ENCODE results near the gene SLC15A1. TPM values are rescaled to one million over a fixed set of nuclear protein-coding genes. Genes with fewer than 3 reads are reported as not detected.

SLC15A1 gene, protein sequence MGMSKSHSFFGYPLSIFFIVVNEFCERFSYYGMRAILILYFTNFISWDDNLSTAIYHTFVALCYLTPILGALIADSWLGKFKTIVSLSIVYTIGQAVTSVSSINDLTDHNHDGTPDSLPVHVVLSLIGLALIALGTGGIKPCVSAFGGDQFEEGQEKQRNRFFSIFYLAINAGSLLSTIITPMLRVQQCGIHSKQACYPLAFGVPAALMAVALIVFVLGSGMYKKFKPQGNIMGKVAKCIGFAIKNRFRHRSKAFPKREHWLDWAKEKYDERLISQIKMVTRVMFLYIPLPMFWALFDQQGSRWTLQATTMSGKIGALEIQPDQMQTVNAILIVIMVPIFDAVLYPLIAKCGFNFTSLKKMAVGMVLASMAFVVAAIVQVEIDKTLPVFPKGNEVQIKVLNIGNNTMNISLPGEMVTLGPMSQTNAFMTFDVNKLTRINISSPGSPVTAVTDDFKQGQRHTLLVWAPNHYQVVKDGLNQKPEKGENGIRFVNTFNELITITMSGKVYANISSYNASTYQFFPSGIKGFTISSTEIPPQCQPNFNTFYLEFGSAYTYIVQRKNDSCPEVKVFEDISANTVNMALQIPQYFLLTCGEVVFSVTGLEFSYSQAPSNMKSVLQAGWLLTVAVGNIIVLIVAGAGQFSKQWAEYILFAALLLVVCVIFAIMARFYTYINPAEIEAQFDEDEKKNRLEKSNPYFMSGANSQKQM
- total RNA-seq (2014; rRNA removed; shearing (Covaris generic); ENCODE audit: low replicate concordance): not detected in 2 replicates

DNA sequence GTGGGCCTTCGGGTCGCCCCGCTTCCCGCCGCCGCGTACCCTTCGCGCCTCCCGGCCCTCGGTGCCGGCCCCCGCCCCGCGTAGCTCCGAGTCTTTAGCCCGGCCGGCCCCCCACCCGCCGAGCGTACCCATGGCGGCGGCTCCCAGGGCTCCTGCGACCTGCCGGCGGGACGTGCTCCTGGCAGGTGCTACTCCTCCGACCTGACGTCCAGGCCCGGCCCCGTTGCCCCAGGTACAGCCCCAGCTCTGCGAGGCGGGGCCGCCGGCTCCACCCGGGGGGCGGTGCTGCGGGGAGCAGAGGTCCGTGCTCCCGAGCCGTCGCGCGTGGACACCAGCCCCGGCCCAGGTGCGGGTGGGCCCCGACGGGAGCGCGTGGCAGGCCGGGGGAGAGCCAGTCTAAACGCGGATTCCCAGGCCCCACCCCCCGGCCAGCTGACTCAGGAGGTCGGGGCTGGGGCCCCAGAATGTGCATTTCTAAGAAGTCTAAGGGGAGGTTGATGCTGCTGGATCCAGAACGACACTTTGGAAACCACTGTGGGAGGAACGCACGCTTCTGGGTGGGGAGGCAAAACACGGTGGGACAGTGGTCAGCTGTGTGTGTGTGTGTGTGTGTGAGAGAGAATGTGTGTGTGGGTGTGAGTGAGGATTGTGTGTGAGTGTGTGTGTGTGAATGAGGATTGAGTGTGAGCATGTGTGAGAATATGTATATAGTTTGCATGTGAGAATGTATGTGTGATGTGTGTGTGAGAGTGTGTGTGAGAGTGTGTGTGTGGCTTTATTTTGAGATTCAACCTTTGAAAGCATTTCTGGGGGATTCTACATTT, at the start of gene SLC15A1:
Gene SLC15A1, minus strand, starts transcription at position 206 of the 824 bp plus-strand sequence. Its CDS starts 74 bp downstream, at position 132.
- Histone ChIP-seq H3K9me2 (replicated peaks; ENCODE audit: insufficient read depth, low read length) (no peaks in the 10 kb centered on the region), H3K9me3 (ENCODE audit: low read length) (no peaks in the 10 kb centered on the region), H3K4me3 (ENCODE audit: low read length) (no peak within 1 kb of the TSS), H4K20me1 (ENCODE audit: insufficient read depth, low read depth, low read length) (no peaks in the 10 kb centered on the region), H3K79me2 (ENCODE audit: low read length) (no peaks in the 10 kb centered on the region), H3K9ac (ENCODE audit: low read length) (no peak within 1 kb of the TSS), H3K36me3 (ENCODE audit: insufficient read depth, low read length) (no peaks in the 10 kb centered on the region), H3K27me3 (ENCODE audit: low read length) (no peaks in the 10 kb centered on the region), H3K4me1 (ENCODE audit: low read length) (no peaks in the 10 kb centered on the region), H3K4me2 (ENCODE audit: low read depth, low read length, poor library complexity, severe bottlenecking) (no peak within 1 kb of the TSS), H3K27ac (ENCODE audit: low read length) (no peak within 1 kb of the TSS), H2AFZ (ENCODE audit: low read length) (no peak within 1 kb of the TSS)
- no peak for DNase-seq

DNA sequence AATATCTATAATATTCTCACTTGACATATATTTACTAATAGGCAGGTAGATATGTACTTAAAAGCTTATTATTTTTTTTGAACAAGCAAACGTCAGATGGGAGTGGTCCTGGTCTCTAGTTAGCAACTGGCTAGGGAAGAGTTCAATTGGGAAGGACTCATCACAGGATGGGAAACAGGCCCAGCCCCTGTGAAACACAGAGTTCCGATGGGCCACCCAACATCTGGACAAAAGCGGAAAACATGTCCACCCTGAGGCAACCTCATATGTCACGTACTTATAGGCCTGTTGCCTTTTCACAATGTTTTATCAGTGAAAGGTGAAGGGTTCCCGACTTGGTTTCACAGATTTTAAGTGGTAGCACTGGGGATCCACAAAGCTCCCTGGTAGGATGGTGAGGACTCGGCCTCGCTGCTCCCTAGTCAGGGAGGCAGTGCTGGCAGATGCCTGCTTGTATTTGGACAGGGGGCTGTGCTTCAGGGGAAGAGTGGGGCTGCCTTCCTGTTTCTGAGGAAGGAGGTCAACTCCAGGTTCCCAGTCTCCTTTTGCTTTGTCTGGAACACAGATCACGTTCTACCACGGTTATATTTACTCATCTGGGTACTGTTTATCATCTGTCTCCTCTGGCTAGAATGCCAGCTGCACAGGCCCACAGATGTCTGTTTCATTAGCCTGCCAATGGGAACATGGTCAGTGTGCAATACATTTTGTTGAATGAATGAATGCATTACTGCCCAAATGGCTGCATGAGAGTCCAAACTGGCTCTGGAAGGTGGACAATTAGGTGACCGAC, 49.4 kb upstream of the SLC15A1 start:
- no peaks in the 10 kb centered on the region for H3K4me1 ChIP-seq (ENCODE audit: low read length)
- no peak overlapping the region for H3K4me2 ChIP-seq (ENCODE audit: low read depth, low read length, poor library complexity, severe bottlenecking)
- no peak overlapping the region for H3K27ac ChIP-seq (ENCODE audit: low read length)
- H3K9me3 ChIP-seq (ENCODE audit: low read length): no peaks in the 10 kb centered on the region
- H3K9ac ChIP-seq (ENCODE audit: low read length): no peak overlapping the region
- H2AFZ ChIP-seq (ENCODE audit: low read length): no peak overlapping the region
- H3K4me3 ChIP-seq (ENCODE audit: low read length): no peak overlapping the region
- no peaks in the 10 kb centered on the region for H3K36me3 ChIP-seq (ENCODE audit: insufficient read depth, low read length)
- no peaks in the 10 kb centered on the region for H3K9me2 ChIP-seq (replicated peaks; ENCODE audit: insufficient read depth, low read length)
- no peaks in the 10 kb centered on the region for H3K27me3 ChIP-seq (ENCODE audit: low read length)
- no peak for DNase-seq
- H3K79me2 ChIP-seq (ENCODE audit: low read length): no peaks in the 10 kb centered on the region
- no peaks in the 10 kb centered on the region for H4K20me1 ChIP-seq (ENCODE audit: insufficient read depth, low read depth, low read length)

DNA sequence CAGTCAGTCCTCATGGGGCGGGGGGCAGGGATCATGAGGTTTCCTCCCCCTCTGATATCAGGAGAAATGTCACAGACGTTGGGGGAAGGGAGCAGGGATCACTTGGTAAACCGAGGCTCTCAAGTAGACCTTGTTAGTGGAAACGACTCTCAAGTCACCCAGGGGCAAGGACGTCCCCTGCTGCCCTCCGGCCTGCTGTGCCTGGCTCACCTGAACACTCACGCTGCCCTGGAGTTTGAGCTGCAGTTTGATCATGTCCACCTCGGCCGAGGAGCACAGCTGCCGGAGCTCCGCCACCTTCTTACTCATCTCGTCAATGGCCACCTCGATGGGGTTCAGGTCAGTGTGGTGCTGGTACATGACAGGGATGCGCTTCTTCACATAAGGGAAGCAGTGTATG, 47.6 kb upstream of the SLC15A1 start:
- Histone ChIP-seq H3K27me3 (ENCODE audit: low read length) (no peaks in the 10 kb centered on the region), H3K27ac (ENCODE audit: low read length) (no peak overlapping the region), H2AFZ (ENCODE audit: low read length) (no peak overlapping the region), H3K9ac (ENCODE audit: low read length) (no peak overlapping the region), H3K36me3 (ENCODE audit: insufficient read depth, low read length) (no peaks in the 10 kb centered on the region), H3K9me3 (ENCODE audit: low read length) (no peaks in the 10 kb centered on the region), H3K4me3 (ENCODE audit: low read length) (no peak overlapping the region), H3K4me1 (ENCODE audit: low read length) (no peaks in the 10 kb centered on the region), H3K79me2 (ENCODE audit: low read length) (no peaks in the 10 kb centered on the region), H3K4me2 (ENCODE audit: low read depth, low read length, poor library complexity, severe bottlenecking) (no peak overlapping the region), H4K20me1 (ENCODE audit: insufficient read depth, low read depth, low read length) (no peaks in the 10 kb centered on the region), H3K9me2 (replicated peaks; ENCODE audit: insufficient read depth, low read length) (no peaks in the 10 kb centered on the region)
- DNase-seq: no peak

DNA sequence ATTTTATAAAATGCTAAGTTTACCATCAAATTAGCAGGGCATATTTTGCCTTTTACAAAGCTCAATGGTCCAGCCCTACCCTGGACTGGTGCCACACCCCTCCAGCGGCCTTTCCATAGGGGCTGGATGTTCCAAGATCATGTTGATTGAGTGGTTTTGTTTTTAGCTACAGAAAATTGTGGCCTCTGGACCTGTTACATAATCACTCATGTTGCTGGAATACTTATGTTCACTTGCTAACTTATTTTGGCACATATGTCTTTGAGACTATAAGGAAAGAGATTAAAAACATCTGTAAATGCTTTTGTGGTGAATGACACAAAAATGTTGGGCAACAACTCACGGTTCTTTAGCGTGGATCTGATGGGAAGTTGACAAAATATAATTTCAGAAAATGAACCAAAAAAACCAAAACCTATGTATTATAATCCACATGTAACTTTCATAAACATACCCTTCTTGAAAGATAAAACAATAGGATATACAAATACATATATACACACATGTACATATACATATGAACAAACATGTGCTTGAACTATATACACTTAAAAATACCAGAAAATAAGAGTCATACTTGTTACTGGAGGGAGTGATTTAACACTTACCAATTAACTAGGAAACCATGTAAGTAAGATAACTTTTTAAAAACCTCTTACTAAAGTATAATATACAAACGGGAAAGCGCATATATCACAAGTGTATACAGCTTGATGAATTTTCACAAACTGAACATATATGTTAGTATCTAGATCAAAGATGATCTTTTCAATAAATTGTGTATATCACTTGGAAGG, 46.6 kb upstream of the SLC15A1 start:
- no peaks in the 10 kb centered on the region for H3K9me2 ChIP-seq (replicated peaks; ENCODE audit: insufficient read depth, low read length)
- H3K9ac ChIP-seq (ENCODE audit: low read length): no peak overlapping the region
- no peaks in the 10 kb centered on the region for H3K36me3 ChIP-seq (ENCODE audit: insufficient read depth, low read length)
- H4K20me1 ChIP-seq (ENCODE audit: insufficient read depth, low read depth, low read length): no peaks in the 10 kb centered on the region
- no peaks in the 10 kb centered on the region for H3K4me1 ChIP-seq (ENCODE audit: low read length)
- H3K79me2 ChIP-seq (ENCODE audit: low read length): no peaks in the 10 kb centered on the region
- H3K9me3 ChIP-seq (ENCODE audit: low read length): no peaks in the 10 kb centered on the region
- H3K27ac ChIP-seq (ENCODE audit: low read length): no peak overlapping the region
- DNase-seq: no peak
- no peak overlapping the region for H3K4me3 ChIP-seq (ENCODE audit: low read length)
- no peaks in the 10 kb centered on the region for H3K27me3 ChIP-seq (ENCODE audit: low read length)
- no peak overlapping the region for H3K4me2 ChIP-seq (ENCODE audit: low read depth, low read length, poor library complexity, severe bottlenecking)
- H2AFZ ChIP-seq (ENCODE audit: low read length): no peak overlapping the region

DNA sequence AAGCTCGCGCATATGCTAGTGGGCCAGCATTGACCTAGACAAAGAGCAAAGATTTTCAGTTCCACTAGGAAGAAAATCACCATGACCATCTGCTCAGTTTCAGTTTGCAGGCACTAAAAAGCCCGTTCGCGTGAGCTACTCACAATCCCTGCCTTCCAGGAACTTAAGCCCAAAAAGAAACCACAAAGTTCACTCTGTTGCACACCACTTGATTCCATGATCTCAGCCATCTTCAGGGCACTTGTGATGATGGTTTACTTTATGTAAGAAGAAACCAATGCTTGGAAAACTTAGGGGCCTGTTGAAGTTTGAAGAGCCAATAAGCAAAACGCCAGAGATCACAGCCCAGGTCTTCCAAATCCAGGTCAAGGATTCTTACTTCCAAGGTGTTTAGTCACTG, 45.0 kb upstream of the SLC15A1 start:
- H3K36me3 ChIP-seq (ENCODE audit: insufficient read depth, low read length): no peaks in the 10 kb centered on the region
- no peak for DNase-seq
- H2AFZ ChIP-seq (ENCODE audit: low read length): no peak overlapping the region
- H3K4me2 ChIP-seq (ENCODE audit: low read depth, low read length, poor library complexity, severe bottlenecking): no peak overlapping the region
- no peaks in the 10 kb centered on the region for H3K27me3 ChIP-seq (ENCODE audit: low read length)
- no peaks in the 10 kb centered on the region for H3K9me3 ChIP-seq (ENCODE audit: low read length)
- no peaks in the 10 kb centered on the region for H3K9me2 ChIP-seq (replicated peaks; ENCODE audit: insufficient read depth, low read length)
- H3K27ac ChIP-seq (ENCODE audit: low read length): no peak overlapping the region
- H3K9ac ChIP-seq (ENCODE audit: low read length): no peak overlapping the region
- no peaks in the 10 kb centered on the region for H3K4me1 ChIP-seq (ENCODE audit: low read length)
- H4K20me1 ChIP-seq (ENCODE audit: insufficient read depth, low read depth, low read length): no peaks in the 10 kb centered on the region
- H3K4me3 ChIP-seq (ENCODE audit: low read length): no peak overlapping the region
- no peaks in the 10 kb centered on the region for H3K79me2 ChIP-seq (ENCODE audit: low read length)

DNA sequence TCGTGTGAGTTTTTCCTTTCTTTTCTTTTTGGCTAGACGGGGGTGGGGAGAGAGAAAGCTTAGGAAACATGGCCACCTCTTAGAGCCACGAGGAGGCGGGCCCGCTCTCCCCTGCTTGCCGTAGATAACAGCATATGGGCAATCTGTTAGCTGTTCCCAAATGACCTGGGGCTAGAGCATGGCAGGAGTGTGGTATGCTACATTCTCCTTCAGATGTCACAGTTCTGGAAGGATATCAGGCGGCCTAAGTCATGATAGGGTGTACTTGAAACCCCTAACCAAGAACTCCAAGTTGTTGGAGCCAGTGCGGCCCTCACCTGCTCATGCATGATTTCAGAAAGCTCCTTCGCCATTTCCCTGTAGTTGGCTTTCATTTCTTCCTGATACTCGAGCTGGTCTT, 44.3 kb upstream of the SLC15A1 start:
- no peak overlapping the region for H3K4me3 ChIP-seq (ENCODE audit: low read length)
- no peak overlapping the region for H3K9ac ChIP-seq (ENCODE audit: low read length)
- no peaks in the 10 kb centered on the region for H4K20me1 ChIP-seq (ENCODE audit: insufficient read depth, low read depth, low read length)
- H3K36me3 ChIP-seq (ENCODE audit: insufficient read depth, low read length): no peaks in the 10 kb centered on the region
- no peaks in the 10 kb centered on the region for H3K4me1 ChIP-seq (ENCODE audit: low read length)
- no peaks in the 10 kb centered on the region for H3K9me3 ChIP-seq (ENCODE audit: low read length)
- no peaks in the 10 kb centered on the region for H3K9me2 ChIP-seq (replicated peaks; ENCODE audit: insufficient read depth, low read length)
- no peaks in the 10 kb centered on the region for H3K27me3 ChIP-seq (ENCODE audit: low read length)
- H3K79me2 ChIP-seq (ENCODE audit: low read length): no peaks in the 10 kb centered on the region
- no peak overlapping the region for H3K27ac ChIP-seq (ENCODE audit: low read length)
- no peak overlapping the region for H2AFZ ChIP-seq (ENCODE audit: low read length)
- no peak for DNase-seq
- H3K4me2 ChIP-seq (ENCODE audit: low read depth, low read length, poor library complexity, severe bottlenecking): no peak overlapping the region

DNA sequence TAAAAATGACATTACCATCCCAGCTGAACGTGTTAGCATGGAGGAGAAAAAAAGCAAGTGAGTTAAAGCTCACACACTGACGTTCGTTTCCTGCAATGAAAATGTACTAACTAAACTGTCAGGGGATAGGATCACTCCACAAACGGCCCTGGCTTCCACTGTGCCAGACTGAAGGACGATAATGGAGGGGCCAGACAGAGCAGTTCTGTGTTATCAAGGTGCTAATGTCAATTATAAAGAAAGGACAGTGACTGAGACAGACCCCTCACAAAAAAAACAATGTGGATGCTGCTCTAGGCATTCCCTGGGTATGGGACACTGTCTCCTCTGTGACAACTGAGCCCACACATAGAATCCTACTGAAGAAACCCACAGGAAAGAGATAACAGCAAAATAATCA, 43.7 kb upstream of the SLC15A1 start:
- no peaks in the 10 kb centered on the region for H3K27me3 ChIP-seq (ENCODE audit: low read length)
- no peaks in the 10 kb centered on the region for H4K20me1 ChIP-seq (ENCODE audit: insufficient read depth, low read depth, low read length)
- H3K4me3 ChIP-seq (ENCODE audit: low read length): no peak overlapping the region
- no peaks in the 10 kb centered on the region for H3K9me2 ChIP-seq (replicated peaks; ENCODE audit: insufficient read depth, low read length)
- H3K4me2 ChIP-seq (ENCODE audit: low read depth, low read length, poor library complexity, severe bottlenecking): no peak overlapping the region
- no peak for DNase-seq
- H2AFZ ChIP-seq (ENCODE audit: low read length): no peak overlapping the region
- H3K9ac ChIP-seq (ENCODE audit: low read length): no peak overlapping the region
- no peaks in the 10 kb centered on the region for H3K36me3 ChIP-seq (ENCODE audit: insufficient read depth, low read length)
- H3K79me2 ChIP-seq (ENCODE audit: low read length): no peaks in the 10 kb centered on the region
- H3K9me3 ChIP-seq (ENCODE audit: low read length): no peaks in the 10 kb centered on the region
- H3K27ac ChIP-seq (ENCODE audit: low read length): no peak overlapping the region
- no peaks in the 10 kb centered on the region for H3K4me1 ChIP-seq (ENCODE audit: low read length)

Measured in Karpas-422 (cell line).